NOMO-1 (cell line): Measurements from ENCODE around the gene TARBP2.
A peak's percentile ranks its signal among the peaks of the same experiment; 100 is the strongest.

ENCODE experiments used
- DNase-seq, 2 experiments: peaks; one replicate each; lab custom pipeline; 2025; ENCODE audit not compliant: unreplicated experiment in 2 of 2; lab: John Stamatoyannopoulos, UW

The TARBP2 gene

GRCh38 chr12:53493610-53494391, 7.3 kb upstream of the TARBP2 start:
- DNase-seq, result no peak

GRCh38 chr12:53495903-53496751, 5.0 kb upstream of the TARBP2 start:
- peak; percentile 39 to 77 for DNase-seq

DNA sequence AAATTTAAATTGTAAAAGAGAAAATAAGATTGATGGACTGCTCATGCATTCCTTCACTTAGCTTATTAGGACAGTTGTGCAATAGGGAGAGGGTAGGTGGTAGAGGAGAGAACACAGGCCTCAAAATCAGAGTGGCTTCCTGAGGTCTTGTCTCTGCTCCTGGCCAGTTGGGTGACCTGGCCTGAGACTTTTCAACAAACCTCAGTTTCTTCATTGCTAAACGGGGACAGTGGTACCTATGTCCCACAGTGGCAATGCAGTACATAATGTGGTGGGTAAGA, 4.4 kb upstream of the TARBP2 start:
- DNase-seq, result no peak

DNA sequence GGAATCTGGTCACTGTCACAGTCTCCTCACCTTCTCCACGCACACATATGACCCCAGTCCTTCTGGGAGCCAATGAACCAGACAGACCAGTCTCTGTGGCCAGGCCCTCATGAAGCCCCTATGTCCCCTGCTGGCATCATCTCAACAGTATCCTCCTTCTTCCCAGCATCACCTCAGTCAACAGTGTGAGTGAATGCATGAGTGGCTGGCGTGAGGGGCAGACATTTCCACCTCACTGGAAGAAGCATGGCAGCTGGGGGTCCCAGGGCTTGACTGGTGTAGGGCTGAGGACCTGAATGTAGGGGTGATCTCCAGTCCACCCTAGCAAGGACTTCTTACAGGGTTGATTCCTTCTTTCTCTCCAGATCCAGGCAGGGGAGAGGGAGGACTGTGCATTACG, 3.6 kb upstream of the TARBP2 start:
- no peak for DNase-seq

DNA sequence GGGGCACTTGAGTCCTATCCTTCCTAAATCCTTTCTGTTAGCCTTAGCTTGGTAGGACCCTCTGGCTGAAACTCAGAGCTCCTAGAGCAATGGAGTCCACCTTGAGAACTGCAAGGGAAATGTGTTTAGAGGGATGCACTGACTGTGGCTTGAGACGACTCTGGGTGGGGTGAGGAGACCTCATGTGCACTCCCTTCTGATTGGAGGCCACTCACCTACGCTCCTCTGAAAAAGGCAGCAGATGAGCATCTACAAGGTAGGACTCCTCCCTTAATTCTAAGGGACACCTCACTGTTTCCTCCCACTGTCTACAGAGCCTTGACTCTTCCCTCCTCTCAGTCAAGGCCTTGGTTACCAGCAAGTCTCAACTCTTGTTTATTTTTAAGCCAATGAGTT, 2.9 kb upstream of the TARBP2 start:
- DNase-seq, result no peak

DNA sequence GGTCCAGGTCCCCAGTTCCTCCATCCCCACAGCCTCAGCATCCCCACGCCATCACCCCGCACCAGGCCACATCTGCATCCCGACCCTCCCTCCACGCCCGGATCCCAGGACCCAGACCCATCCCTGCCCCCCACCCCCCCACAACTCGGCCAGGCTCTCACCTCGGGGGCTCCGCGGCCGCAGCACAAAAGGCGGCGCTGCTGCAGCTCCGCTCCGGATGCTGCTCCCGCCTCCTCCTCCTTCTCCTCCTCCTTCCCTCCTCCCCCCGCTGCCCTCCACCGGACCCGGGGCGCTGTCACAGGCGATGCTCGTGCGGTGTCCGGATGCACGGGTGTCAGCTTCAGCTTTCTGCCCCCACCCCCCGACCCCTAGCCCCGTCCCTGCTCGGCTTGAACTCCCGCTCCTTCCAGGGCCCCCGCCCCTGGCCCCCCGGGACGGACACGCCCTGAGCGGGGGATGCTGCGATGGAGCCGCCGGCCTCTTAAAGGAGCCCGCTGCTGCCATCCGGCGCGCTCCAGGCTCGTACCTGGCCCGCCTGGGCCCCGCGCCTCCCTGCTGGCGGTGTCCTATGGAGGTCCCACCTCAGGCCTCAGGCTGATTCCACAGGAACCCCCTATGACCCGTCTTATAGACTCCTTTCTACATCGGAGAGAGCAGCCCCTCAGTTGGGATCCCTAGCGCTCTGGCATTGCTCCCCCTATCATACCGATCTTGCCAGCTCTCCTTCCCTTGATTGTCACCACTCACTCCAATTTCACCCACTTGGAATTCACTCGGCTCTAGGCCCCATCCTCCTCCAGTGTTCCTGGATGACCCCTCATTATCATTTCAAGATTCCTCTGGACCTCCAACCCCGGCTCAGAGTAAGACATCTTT, 1.6 kb upstream of the TARBP2 start, which contains the start of gene MAP3K12:
MAP3K12 (minus strand) TSS at position 193 of the 876 bp plus-strand sequence. CDS start 12,067 bp downstream, outside the sequence.
- peak; percentile 12 to 33 for DNase-seq

DNA sequence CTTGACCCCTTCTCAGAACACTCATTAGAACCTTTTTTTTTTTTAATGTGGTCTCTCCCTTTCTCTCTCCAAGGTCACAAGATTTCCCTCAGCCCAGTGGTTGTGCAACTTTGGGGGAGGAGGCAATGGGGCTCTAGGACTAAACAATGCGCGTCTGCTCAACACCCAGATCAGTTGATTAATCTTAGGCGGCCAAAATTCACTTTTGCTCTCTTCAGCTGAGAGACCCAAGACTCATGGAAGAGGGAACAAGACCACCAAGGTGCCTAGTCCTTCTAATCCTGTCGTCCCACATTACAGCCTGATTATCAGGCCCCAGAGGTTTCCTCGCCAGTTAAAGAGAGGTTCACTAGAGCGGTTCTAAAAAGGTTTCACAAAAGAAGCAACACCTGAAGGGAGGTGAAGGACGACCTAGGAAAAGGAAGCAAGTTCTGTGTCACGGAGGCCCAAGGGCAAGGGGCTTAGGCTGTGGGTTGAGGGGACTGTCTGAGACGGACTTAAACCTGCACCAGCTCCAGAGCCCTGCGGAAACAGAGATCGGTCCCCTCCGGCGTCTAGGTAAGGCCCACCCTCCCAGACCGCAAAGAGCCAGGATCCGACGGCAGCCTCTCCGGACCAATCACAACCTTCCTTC, 824 bp upstream of the TARBP2 start:
- DNase-seq, result peak; percentile 61 to 75

GRCh38 chr12:53501615-53502181, 615 bp downstream of the TARBP2 start:
- DNase-seq, result no peak

DNA sequence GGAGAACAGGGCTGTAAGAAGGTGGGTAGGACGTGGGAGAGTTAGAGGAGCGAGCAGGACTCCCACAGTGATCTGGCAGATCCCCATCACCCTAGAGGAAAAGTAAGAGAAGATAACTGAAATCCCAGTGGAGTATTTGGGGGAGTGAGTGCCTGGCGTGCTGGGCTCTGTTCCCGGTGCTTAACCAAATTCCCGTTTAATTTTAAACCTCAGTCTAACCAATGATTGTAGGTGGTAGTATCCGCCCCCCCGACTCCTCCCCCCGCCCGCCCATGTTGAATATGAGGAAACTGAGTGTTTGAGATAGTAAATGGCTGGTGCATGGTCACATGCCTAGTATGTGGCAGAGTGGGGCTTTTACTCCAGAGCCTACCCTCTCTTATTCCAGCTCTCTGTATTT, 1.2 kb downstream of the TARBP2 start:
- DNase-seq, result no peak

DNA sequence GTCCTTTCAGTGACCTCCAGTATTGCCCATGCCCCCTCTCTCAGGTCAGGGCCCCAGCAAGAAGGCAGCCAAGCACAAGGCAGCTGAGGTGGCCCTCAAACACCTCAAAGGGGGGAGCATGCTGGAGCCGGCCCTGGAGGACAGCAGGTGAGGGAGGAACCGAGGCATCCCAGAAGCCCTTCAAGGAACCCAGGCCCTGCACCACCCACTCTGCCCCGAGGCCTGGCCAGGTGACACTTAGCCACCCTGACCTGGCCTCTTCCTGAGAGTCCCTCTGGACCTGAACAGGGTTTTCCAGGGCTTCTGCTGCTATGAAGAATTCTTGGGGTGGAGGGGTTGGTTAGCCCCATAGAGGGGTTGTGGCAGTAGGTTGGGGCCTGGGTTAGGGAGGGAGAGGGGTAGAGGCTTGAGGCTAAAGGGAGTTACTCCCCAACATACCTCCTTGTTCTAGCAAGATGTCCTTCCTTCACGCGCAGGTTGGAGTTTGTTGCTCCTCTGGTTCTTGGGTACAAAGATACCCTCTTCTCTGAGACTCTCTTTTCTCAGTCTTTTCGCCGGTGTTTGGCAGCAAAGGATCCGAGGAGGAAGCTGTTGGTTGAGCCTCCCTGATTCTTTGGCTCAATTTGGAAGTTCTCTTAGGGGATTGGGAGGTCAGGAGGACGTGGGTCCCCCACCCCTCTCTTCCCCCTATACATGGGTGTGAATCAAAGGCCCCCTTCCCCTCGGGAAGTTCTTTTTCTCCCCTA, 2.1 kb downstream of the TARBP2 start:
- DNase-seq, result no peak

GRCh38 chr12:53504004-53504920, 3.2 kb downstream of the TARBP2 start:
- no peak for DNase-seq

GRCh38 chr12:53505086-53505485, 4.0 kb downstream of the TARBP2 start:
- no peak for DNase-seq

- no peak for DNase-seq
Measured at GRCh38 chr12:53505555-53506449, 4.7 kb downstream of the TARBP2 start.

DNA sequence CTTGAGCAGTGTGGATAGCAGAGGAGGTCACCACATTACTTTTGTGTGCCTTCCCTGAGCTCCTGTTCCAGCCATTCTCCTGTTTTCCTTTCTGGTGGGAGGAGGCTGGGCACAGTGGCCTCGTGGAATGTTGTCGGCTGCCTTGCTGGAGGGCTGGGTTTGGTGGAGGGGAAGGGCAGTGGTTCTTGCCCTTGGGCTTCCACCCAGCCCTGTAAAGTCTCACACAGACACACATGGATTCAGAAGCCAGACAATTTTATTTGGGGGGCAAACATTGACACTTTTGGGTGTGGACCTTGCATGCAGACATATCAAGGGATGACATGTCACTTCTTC, 5.3 kb downstream of the TARBP2 start:
- DNase-seq, result no peak

DNA sequence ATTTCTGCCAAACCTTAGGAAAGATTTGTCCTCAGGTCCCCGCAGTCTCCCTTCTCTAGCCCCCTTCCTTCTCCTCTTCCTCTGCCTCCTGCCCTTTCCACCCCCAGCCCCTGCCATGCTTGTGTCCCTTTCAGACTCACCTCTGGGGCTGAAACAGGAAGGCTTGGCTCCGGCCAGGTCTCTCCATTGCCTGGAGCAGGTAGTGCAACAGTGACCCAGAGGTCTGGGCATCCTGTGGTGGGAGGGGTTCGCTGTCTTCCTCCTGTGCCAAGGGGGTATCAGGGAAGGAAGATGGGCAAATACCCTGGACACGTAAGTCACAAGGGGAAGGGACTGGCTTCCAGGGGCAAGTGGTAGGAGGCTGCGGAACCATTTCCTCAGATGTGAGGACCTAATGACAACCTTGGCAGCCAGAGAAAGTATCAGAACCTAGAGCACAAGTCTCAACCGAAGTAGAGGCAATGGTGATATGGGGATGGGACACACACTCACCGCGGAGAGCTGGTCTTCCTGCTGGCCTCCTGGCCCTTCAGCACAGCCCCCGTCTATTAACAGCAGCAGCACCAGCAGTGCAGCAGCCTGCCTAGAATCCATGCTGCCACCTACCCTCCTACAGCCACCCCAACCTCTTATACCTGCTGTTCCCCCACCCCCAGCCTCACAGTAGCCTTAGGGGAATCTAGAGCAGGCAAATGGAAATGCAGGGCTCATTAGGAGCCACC, 6.0 kb downstream of the TARBP2 start, which contains the start of gene NPFF:
NPFF (minus strand) TSS at position 604 of the 722 bp plus-strand sequence; CDS start at position 594, 10 bp downstream.
- no peak for DNase-seq

DNA sequence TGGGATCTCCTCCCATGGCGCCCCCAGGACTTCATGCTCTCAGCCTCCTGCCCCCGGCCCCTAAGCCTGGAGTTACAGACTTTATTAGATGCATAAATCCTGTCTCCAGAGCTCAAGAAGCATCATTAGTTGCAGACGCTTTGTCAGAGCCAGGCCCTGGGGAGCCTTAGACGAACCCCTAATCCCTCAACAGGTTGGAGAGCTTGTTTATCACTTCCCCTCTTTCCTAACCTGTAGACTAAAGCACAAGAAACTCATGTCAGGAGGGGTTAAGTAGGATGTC, 6.5 kb downstream of the TARBP2 start:
- DNase-seq, result no peak

DNA sequence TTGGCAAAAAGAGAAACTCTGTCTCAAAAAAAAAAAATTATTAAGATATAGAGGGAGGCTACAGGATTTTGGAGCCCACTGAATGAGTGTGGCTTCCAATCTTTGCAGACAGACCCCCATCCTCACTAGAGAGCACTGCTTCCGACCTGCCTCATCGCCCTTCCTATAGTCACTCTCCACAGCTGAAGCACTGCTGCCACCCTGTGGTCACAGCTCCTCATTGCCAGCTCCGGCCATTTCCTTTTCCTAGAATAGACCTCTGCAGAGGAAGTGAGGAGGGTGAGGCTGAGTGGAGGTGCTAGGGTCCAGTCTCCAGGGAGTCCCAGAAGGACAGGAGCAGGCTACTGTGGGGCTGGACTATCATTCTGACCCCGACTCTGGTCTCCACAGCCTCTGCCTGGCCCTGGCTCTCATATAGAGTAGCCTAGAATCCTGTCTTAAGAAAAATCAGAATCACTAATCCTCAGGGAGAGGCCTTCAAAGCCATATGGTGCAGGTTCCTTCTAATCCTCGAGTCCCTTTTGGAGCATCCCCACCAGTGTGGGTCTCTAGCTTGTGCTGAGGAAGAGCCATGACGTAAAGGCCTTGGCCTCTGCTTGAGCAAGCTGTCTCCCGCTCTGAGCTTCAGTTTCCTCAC, 7.6 kb downstream of the TARBP2 start:
- DNase-seq, result peak; percentile 74
